CD4-positive, alpha-beta T cell (primary cell): ENCODE data around the gene DTD1. TPM values are rescaled to one million over a fixed set of nuclear protein-coding genes. Genes with fewer than 3 reads are reported as not detected.

Experiments used
- ATAC-seq: fragments of 200-7000 bp; cut with Tn5 transposase; one replicate; pipeline ENCODE4 v1.10.0; 2022; ENCODE audit warnings: mild to moderate bottlenecking; ENCODE audit not compliant: poor library complexity
- CTCF ChIA-PET: fragments of 350-600 bp; sonication (Branson Sonifier 250); formaldehyde crosslinking; loops from one replicate; lab custom pipeline; 2021; ENCODE audit warnings: antibody characterized with exemption, inconsistent platforms; lab: Charles Lee
- POLR2A ChIA-PET: fragments of 350-600 bp; sonication (Branson Sonifier 250); formaldehyde crosslinking; loops from one replicate; lab custom pipeline; 2021; ENCODE audit warnings: antibody characterized with exemption, inconsistent platforms; lab: Charles Lee
- DNase-seq, 14 experiments: peaks; one replicate each; pipeline ENCODE4 v3.0.0-alpha.2; 2013 to 2020; ENCODE audit warnings: mixed read lengths in 2 of 14
- H3K27ac ChIP-seq, 2 donors: one replicate each; pipeline versions ENCODE4 v1.5.1 to v1.7.0; 2013; ENCODE audit warnings: low read length in 2 of 2, low read depth in 1 of 2, mild to moderate bottlenecking in 1 of 2
- H3K27me3 ChIP-seq, 2 experiments: 1 replicate in 1 of 2; 2 replicates in 1 of 2; pipeline versions ENCODE4 v1.6.1 to v1.7.0; 2013; ENCODE audit warnings: low read length in 2 of 2, control low read depth in 1 of 2, mild to moderate bottlenecking in 1 of 2, moderate library complexity in 1 of 2; ENCODE audit not compliant: insufficient read depth in 2 of 2, control insufficient read depth in 1 of 2
- H3K36me3 ChIP-seq: one replicate; pipeline ENCODE4 v1.6.1; 2013; ENCODE audit warnings: low read length, control low read depth; ENCODE audit not compliant: insufficient read depth
- H3K4me1 ChIP-seq: one replicate; pipeline ENCODE4 v1.6.1; 2013; ENCODE audit warnings: low read length, control low read depth; ENCODE audit not compliant: insufficient read depth
- H3K4me3 ChIP-seq: one replicate; pipeline ENCODE4 v1.5.1; 2013; ENCODE audit warnings: mild to moderate bottlenecking, low read length, moderate library complexity
- H3K9me3 ChIP-seq, 2 experiments: 1 replicate in 1 of 2; 2 replicates in 1 of 2; pipeline versions ENCODE4 v1.6.1 to v1.7.0; 2013; ENCODE audit warnings: low read length in 2 of 2, mild to moderate bottlenecking in 2 of 2, control low read depth in 1 of 2, moderate library complexity in 1 of 2; ENCODE audit not compliant: control insufficient read depth in 1 of 2, insufficient read depth in 1 of 2
- H3K27ac Mint-ChIP-seq: one replicate; pipeline ENCODE4 v1.8.0; 2020; ENCODE audit warnings: mixed read lengths
- H3K27me3 Mint-ChIP-seq: one replicate; pipeline ENCODE4 v1.8.0; 2021; ENCODE audit warnings: mixed read lengths
- H3K36me3 Mint-ChIP-seq: one replicate; pipeline ENCODE4 v1.8.0; 2021; ENCODE audit warnings: low read depth, mixed read lengths
- H3K4me1 Mint-ChIP-seq: one replicate; pipeline ENCODE4 v1.8.0; 2021; ENCODE audit warnings: low read depth, mixed read lengths
- H3K4me3 Mint-ChIP-seq: one replicate; pipeline ENCODE4 v1.8.0; 2020; ENCODE audit warnings: mild to moderate bottlenecking, mixed read lengths
- H3K9me3 Mint-ChIP-seq: one replicate; pipeline ENCODE4 v1.8.0; 2020; ENCODE audit warnings: mixed read lengths
- CTCF ChIP-seq: fragments of 200-600 bp; IDR thresholded peaks from one replicate; pipeline ENCODE4 v1.8.0; 2022; ENCODE audit warnings: antibody characterized with exemption, mild to moderate bottlenecking
- intact Hi-C, 2 experiments: fragments of 100-400 bp; cut with DNase I in 1 of 2; cut with micrococcal nuclease in 1 of 2; formaldehyde crosslinking; loops; one replicate each; pipeline versions ENCODE4 v1.15.1 to v1.9.0; 2023 to 2025; cut with DNase I, micrococcal nuclease
- total RNA-seq, 174 experiments: library from RNA in 2 of 174; stranded (reverse) in 2 of 174; gene quantifications; one replicate each; pipeline ENCODE4 v1.2.3 and lab custom pipeline; 2021 to 2026

The DTD1 gene
- total RNA-seq, 2 experiments from 2014 or later = 15.4 to 16.1 TPM

DNA sequence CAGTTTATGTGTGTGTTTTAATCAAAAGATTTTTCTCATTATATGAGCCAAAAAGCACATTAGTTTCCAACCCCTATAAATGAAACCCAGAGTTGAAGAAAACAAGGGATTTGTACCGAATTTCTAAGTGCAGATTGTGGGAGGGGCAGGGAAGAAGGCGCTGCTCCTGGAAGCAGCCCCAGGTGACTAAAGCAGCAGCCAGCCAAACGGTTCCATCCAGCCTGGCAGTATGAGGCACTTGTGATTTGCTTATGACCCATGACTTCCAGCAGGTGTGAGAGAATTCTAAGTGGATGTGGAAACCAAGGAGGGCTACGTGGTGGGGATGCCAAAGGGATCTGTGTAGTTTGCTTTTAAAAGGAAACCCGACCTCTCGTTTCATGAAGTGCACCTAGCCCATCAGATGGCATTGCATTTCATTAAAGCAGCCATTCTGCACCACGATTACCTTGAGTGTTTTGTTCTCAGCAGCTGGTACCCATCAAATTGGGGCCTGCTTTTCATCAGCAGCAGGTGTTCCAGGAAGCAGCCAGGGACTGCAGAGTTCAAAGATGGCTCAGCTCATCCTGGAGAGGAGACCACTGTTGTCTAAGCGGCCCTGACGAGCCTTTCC is 79.1 kb downstream of the DTD1 start:
- intact Hi-C loops = no loop called here
- H3K9me3 Mint-ChIP-seq = no peaks in the 10 kb centered on the region
- no peak overlapping the region for H3K27ac Mint-ChIP-seq

GRCh38 chr20:18669241-18670019 is 81.6 kb downstream of the DTD1 start:
- DNase-seq (no peak), ATAC-seq (no peak)
- intact Hi-C loops = no loop called here
- Histone ChIP-seq H3K36me3 (no peaks in the 10 kb centered on the region), H3K27ac (no peak overlapping the region), H3K9me3 (no peaks in the 10 kb centered on the region), H3K4me1 (no peaks in the 10 kb centered on the region), H3K27me3 (no peaks in the 10 kb centered on the region), H3K4me3 (no peak overlapping the region)
- no peak overlapping the region for H3K4me3 Mint-ChIP-seq
- no peaks in the 10 kb centered on the region for H3K4me1 Mint-ChIP-seq
- ChIA-PET POLR2A (no interaction called here), CTCF (no interaction called here)
- TF ChIP-seq CTCF = no peak
- no peak overlapping the region for H3K27ac Mint-ChIP-seq
- H3K36me3 Mint-ChIP-seq = peaks cover 11% of the 10 kb centered on the region
- no peaks in the 10 kb centered on the region for H3K27me3 Mint-ChIP-seq
- H3K9me3 Mint-ChIP-seq = no peaks in the 10 kb centered on the region

More for the DNA sequence above, 79.1 kb downstream of the DTD1 start:
- Histone ChIP-seq H3K36me3 (no peaks in the 10 kb centered on the region), H3K9me3 (no peaks in the 10 kb centered on the region), H3K4me1 (no peaks in the 10 kb centered on the region), H3K4me3 (no peak overlapping the region), H3K27ac (no peak overlapping the region), H3K27me3 (no peaks in the 10 kb centered on the region)
- H3K4me3 Mint-ChIP-seq = no peak overlapping the region
- no peaks in the 10 kb centered on the region for H3K27me3 Mint-ChIP-seq
- DNase-seq (no peak), ATAC-seq (no peak)
- ChIA-PET CTCF (no interaction called here), POLR2A (no interaction called here)
- H3K4me1 Mint-ChIP-seq = no peaks in the 10 kb centered on the region
- no peak for TF ChIP-seq CTCF
- peaks cover 20% of the 10 kb centered on the region for H3K36me3 Mint-ChIP-seq

- Histone ChIP-seq H3K4me1 (no peaks in the 10 kb centered on the region), H3K36me3 (no peaks in the 10 kb centered on the region), H3K27me3 (no peaks in the 10 kb centered on the region), H3K4me3 (no peak overlapping the region), H3K9me3 (no peaks in the 10 kb centered on the region), H3K27ac (no peak overlapping the region)
- Mint-ChIP-seq H3K36me3 (peaks cover 11% of the 10 kb centered on the region), H3K27me3 (no peaks in the 10 kb centered on the region), H3K27ac (no peak overlapping the region), H3K4me3 (no peak overlapping the region), H3K9me3 (no peaks in the 10 kb centered on the region), H3K4me1 (no peaks in the 10 kb centered on the region)
- TF ChIP-seq CTCF = no peak
- ATAC-seq (no peak), DNase-seq (no peak)
- ChIA-PET POLR2A (no interaction called here), CTCF (no interaction called here)
- intact Hi-C loops = no loop called here
These were observed 83.4 kb downstream of the DTD1 start for GRCh38 chr20:18671203-18671710.
